MM.1S (cell line): ENCODE measurements around the gene RPA3.

Experiments
- DNase-seq: peaks from one replicate; pipeline ENCODE4 v3.0.0-alpha.2; 2015
- H2AFZ ChIP-seq: fragments of 300-600 bp; sonication (generic); 2 replicates; pipeline ENCODE4 v1.6.0; 2016; ENCODE audit warnings: antibody characterized with exemption, low read length
- H3F3A ChIP-seq: fragments of 300-600 bp; sonication (generic); 2 replicates; pipeline ENCODE4 v1.6.1; 2016; ENCODE audit warnings: mild to moderate bottlenecking, antibody characterized with exemption, low read length, moderate library complexity, mixed read lengths; ENCODE audit not compliant: insufficient read depth
- H3K27ac ChIP-seq: fragments of 300-600 bp; sonication (generic); 2 replicates; pipeline ENCODE4 v1.5.1; 2016; ENCODE audit warnings: mild to moderate bottlenecking, low read length
- H3K27me3 ChIP-seq: fragments of 300-600 bp; sonication (generic); replicated peaks from 2 replicates; pipeline ENCODE4 v1.6.0; 2016; ENCODE audit warnings: low read length; ENCODE audit not compliant: insufficient read depth
- H3K36me3 ChIP-seq: fragments of 300-600 bp; sonication (generic); replicated peaks from 2 replicates; pipeline ENCODE4 v1.6.1; 2016; ENCODE audit warnings: mild to moderate bottlenecking, low read length, mixed read lengths; ENCODE audit not compliant: insufficient read depth
- H3K4me1 ChIP-seq: fragments of 300-600 bp; sonication (generic); 2 replicates; pipeline ENCODE4 v1.6.1; 2016; ENCODE audit warnings: low read length, mixed read lengths
- H3K4me2 ChIP-seq: fragments of 300-600 bp; sonication (generic); 2 replicates; pipeline ENCODE4 v1.6.0; 2016; ENCODE audit warnings: low read depth, low read length
- H3K4me3 ChIP-seq: fragments of 300-600 bp; sonication (generic); 2 replicates; pipeline ENCODE4 v1.5.1; 2016; ENCODE audit warnings: low read length, mixed read lengths
- H3K79me2 ChIP-seq: fragments of 300-600 bp; sonication (generic); 2 replicates; pipeline ENCODE4 v1.6.1; 2016; ENCODE audit warnings: mixed run types, low read length, mixed read lengths
- H3K9ac ChIP-seq: fragments of 300-600 bp; sonication (generic); 2 replicates; pipeline ENCODE4 v1.6.1; 2016; ENCODE audit warnings: low read length, mixed read lengths
- H3K9me2 ChIP-seq: fragments of 300-600 bp; sonication (generic); replicated peaks from 2 replicates; pipeline ENCODE4 v1.6.1; 2016; ENCODE audit warnings: mild to moderate bottlenecking, low read length, mixed read lengths; ENCODE audit not compliant: insufficient read depth
- H3K9me3 ChIP-seq: fragments of 300-600 bp; sonication (generic); replicated peaks from 2 replicates; pipeline ENCODE4 v1.6.1; 2016; ENCODE audit warnings: mild to moderate bottlenecking, low read length, mixed read lengths; ENCODE audit not compliant: insufficient read depth
- H4K20me1 ChIP-seq: fragments of 300-600 bp; sonication (generic); 2 replicates; pipeline ENCODE4 v1.6.1; 2016; ENCODE audit warnings: mild to moderate bottlenecking, low read length, moderate library complexity, mixed read lengths; ENCODE audit not compliant: insufficient read depth
- CTCF ChIP-seq: fragments of 300-600 bp; sonication (generic); IDR thresholded peaks from 2 replicates; pipeline ENCODE4 v1.5.1; 2016; ENCODE audit warnings: antibody characterized with exemption, low read length, mixed read lengths
- EZH2 ChIP-seq: fragments of 300-600 bp; sonication (generic); optimal IDR thresholded peaks from 2 replicates; pipeline ENCODE3; 2017; ENCODE audit warnings: low read depth, mild to moderate bottlenecking, antibody characterized with exemption, low read length, mixed read lengths
- EZH2phosphoT487 ChIP-seq: fragments of 300-600 bp; sonication (generic); IDR thresholded peaks from 2 replicates; pipeline ENCODE4 v1.6.1; 2018; ENCODE audit warnings: antibody characterized with exemption, low read length

RPA3 gene

GRCh38 chr7:7702826-7703225, 15.6 kb downstream of the RPA3 start:
- no peaks in the 10 kb centered on the region for H3K36me3 ChIP-seq
- H3K4me1 ChIP-seq = peaks cover 7% of the 10 kb centered on the region
- TF ChIP-seq CTCF (no peak), EZH2 (no peak), EZH2phosphoT487 (no peak)
- no peak overlapping the region for H2AFZ ChIP-seq
- H3F3A ChIP-seq = no peaks in the 10 kb centered on the region
- H3K9ac ChIP-seq = no peak overlapping the region
- no peaks in the 10 kb centered on the region for H3K9me3 ChIP-seq
- no peaks in the 10 kb centered on the region for H4K20me1 ChIP-seq
- DNase-seq = no peak
- no peaks in the 10 kb centered on the region for H3K27me3 ChIP-seq
- H3K4me2 ChIP-seq = no peak overlapping the region
- no peak overlapping the region for H3K4me3 ChIP-seq
- no peak overlapping the region for H3K27ac ChIP-seq
- H3K9me2 ChIP-seq = no peaks in the 10 kb centered on the region
- H3K79me2 ChIP-seq = no peaks in the 10 kb centered on the region

GRCh38 chr7:7701527-7701926, 16.9 kb downstream of the RPA3 start:
- Histone ChIP-seq H3K4me2 (no peak overlapping the region), H4K20me1 (no peaks in the 10 kb centered on the region), H3K9me3 (no peaks in the 10 kb centered on the region), H3K36me3 (no peaks in the 10 kb centered on the region), H3K9ac (no peak overlapping the region), H3K79me2 (no peaks in the 10 kb centered on the region), H2AFZ (no peak overlapping the region), H3K27me3 (no peaks in the 10 kb centered on the region), H3F3A (no peaks in the 10 kb centered on the region), H3K4me3 (no peak overlapping the region), H3K9me2 (no peaks in the 10 kb centered on the region), H3K27ac (no peak overlapping the region), H3K4me1 (peaks cover 7% of the 10 kb centered on the region)
- TF ChIP-seq EZH2phosphoT487 (no peak), EZH2 (no peak), CTCF (no peak)
- no peak for DNase-seq

DNA sequence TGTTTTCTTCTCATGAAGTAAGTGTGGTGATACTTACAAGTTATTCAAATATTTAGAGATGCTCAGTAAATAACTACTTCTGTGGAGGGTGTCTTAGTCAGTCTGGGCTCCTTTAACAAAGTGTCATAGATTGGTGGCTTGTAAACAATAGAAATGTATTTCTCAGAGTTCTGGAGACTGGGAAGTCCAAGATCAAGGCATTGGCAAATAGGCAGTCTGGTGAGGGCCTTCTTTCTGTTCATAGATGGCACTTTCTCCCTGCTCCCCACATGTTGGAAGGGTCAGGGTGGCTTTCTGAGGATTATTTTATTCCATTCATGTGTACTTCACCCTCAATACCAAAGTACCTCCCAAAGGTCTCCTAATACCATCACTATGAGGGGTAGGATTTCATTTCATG, 18.4 kb downstream of the RPA3 start:
- Histone ChIP-seq H3K9ac (no peak overlapping the region), H3K79me2 (no peaks in the 10 kb centered on the region), H2AFZ (no peak overlapping the region), H3K27ac (no peak overlapping the region), H3F3A (no peaks in the 10 kb centered on the region), H3K9me3 (no peaks in the 10 kb centered on the region), H3K4me1 (peaks cover 7% of the 10 kb centered on the region; the same call in 1 of the 2 replicates), H3K36me3 (no peaks in the 10 kb centered on the region), H3K4me3 (no peak overlapping the region), H3K27me3 (no peaks in the 10 kb centered on the region), H3K4me2 (0 out of 2 replicates have a peak overlapping the region, but pooled peaks have one; percentile 11), H4K20me1 (no peaks in the 10 kb centered on the region), H3K9me2 (no peaks in the 10 kb centered on the region)
- TF ChIP-seq CTCF = no peak
- TF ChIP-seq EZH2phosphoT487 = no peak
- TF ChIP-seq EZH2 = no peak
- no peak for DNase-seq
